ENCODE data around the gene CLCN3.

DNA sequence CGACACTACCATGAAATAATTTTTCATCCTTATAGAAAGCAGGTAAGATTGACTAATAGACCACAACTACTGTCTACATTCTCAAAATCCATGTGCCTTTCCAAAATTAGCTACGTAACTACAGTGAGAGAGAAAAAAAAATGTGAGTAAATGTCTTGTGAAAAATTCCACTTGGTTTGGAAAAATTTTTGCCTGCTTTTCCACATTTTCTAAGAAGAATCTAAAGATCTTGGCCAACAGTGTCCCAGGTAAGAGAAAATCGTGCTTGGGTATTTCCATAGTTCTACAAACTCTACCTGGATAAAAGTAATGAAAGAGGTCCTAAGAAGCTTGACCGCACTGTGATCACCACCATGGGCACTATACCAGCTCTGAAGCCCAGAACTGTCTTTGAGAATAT, 1.4 kb upstream of the CLCN3 start:
- no peak for TF ChIP-seq POLR2A (IDR thresholded peaks at IDR 0.05; ENCODE audit: low read depth, low read length)
- no peak for TF ChIP-seq CREB1 (IDR thresholded peaks at IDR 0.05; ENCODE audit: low read depth)
- TF ChIP-seq, protein P1, sequence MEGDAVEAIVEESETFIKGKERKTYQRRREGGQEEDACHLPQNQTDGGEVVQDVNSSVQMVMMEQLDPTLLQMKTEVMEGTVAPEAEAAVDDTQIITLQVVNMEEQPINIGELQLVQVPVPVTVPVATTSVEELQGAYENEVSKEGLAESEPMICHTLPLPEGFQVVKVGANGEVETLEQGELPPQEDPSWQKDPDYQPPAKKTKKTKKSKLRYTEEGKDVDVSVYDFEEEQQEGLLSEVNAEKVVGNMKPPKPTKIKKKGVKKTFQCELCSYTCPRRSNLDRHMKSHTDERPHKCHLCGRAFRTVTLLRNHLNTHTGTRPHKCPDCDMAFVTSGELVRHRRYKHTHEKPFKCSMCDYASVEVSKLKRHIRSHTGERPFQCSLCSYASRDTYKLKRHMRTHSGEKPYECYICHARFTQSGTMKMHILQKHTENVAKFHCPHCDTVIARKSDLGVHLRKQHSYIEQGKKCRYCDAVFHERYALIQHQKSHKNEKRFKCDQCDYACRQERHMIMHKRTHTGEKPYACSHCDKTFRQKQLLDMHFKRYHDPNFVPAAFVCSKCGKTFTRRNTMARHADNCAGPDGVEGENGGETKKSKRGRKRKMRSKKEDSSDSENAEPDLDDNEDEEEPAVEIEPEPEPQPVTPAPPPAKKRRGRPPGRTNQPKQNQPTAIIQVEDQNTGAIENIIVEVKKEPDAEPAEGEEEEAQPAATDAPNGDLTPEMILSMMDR (IDR thresholded peaks at IDR 0.05 in 2 of 3, conservative IDR thresholded peaks at IDR 0.05 in 1 of 3; ENCODE audit: control insufficient read depth in 2 of 3, extremely low read depth in 1 of 3, insufficient read depth in 1 of 3, low read depth in 3 of 3, low read length in 3 of 3) = no peak
